Suprapubic skin (tissue), 4 donors: ENCODE data around the gene MPDZ. TPM values are rescaled to one million over a fixed set of nuclear protein-coding genes. Genes with fewer than 3 reads are reported as not detected.

ENCODE experiments used
- DNase-seq, 2 donors: peaks; one replicate each; pipeline ENCODE4 v3.0.0-alpha.2; 2019; ENCODE audit warnings: low spot score in 2 of 2
- H3K27ac ChIP-seq: fragments of 200-600 bp; sonication (generic); one replicate; pipeline ENCODE4 v1.5.1; 2019
- H3K27me3 ChIP-seq: fragments of 200-600 bp; sonication (generic); one replicate; pipeline ENCODE4 v1.5.1; 2019
- H3K36me3 ChIP-seq: fragments of 200-600 bp; sonication (generic); one replicate; pipeline ENCODE4 v1.5.1; 2019
- H3K4me1 ChIP-seq: fragments of 200-600 bp; sonication (generic); one replicate; pipeline ENCODE4 v1.5.1; 2019
- H3K4me3 ChIP-seq: fragments of 200-600 bp; sonication (generic); one replicate; pipeline ENCODE4 v1.5.1; 2019; ENCODE audit warnings: mild to moderate bottlenecking
- H3K9me3 ChIP-seq: fragments of 200-600 bp; sonication (generic); one replicate; pipeline ENCODE4 v1.5.1; 2019
- CTCF ChIP-seq, 2 donors: fragments of 200-600 bp in 1 of 2; fragments of 450-650 bp in 1 of 2; sonication (generic) in 1 of 2; IDR thresholded peaks; one replicate each; pipeline ENCODE4 v1.5.1; 2016 to 2019; ENCODE audit warnings: antibody characterized with exemption in 2 of 2, mild to moderate bottlenecking in 1 of 2, moderate library complexity in 1 of 2
- EP300 ChIP-seq: sonication (generic); formaldehyde crosslinking; IDR thresholded peaks from one replicate; pipeline ENCODE4 v1.6.1; 2017; ENCODE audit warnings: antibody characterized with exemption
- POLR2A ChIP-seq, 2 donors: fragments of 450-650 bp; IDR thresholded peaks; one replicate each; pipeline ENCODE4 v1.6.1; 2017; ENCODE audit warnings: antibody characterized with exemption in 2 of 2, mild to moderate bottlenecking in 2 of 2, moderate library complexity in 2 of 2
- POLR2AphosphoS5 ChIP-seq, 3 donors: sonication (generic); formaldehyde crosslinking; IDR thresholded peaks; one replicate each; pipeline ENCODE4 v1.6.1; 2017; ENCODE audit warnings: antibody characterized with exemption in 3 of 3
- whole genome bisulfite sequencing: methylation state at CpG from one replicate; pipeline ENCODE4 v1.1.5; 2018; 5-methylcytosine and 5-hydroxymethylcytosine counted together
- total RNA-seq, 4 donors: library from RNA; depleted of rRNA; stranded (reverse); fragments of >200 nt; gene quantifications; one replicate each; pipeline ENCODE4 v1.1.0, GENCODE V29; 2016

MPDZ gene
- total RNA-seq, 4 donors from 2014 or later, result 4.7 to 13.4 (median 9.2) TPM

GRCh38 chr9:13140843-13141592 lies 138.5 kb downstream of the MPDZ start:
- 69% methylated on average over 5 of the region's 5 CpGs for WGBS
- Histone ChIP-seq H3K4me3 (no peak overlapping the region), H3K27ac (no peak overlapping the region), H3K4me1 (peaks cover 9% of the 10 kb centered on the region), H3K9me3 (no peaks in the 10 kb centered on the region), H3K27me3 (no peaks in the 10 kb centered on the region), H3K36me3 (no peaks in the 10 kb centered on the region)
- no peak for DNase-seq
- no peak for TF ChIP-seq EP300
- no peak for TF ChIP-seq CTCF (IDR thresholded peaks at IDR 0.05)
- TF ChIP-seq POLR2AphosphoS5 (IDR thresholded peaks at IDR 0.05), result no peak
- no peak for TF ChIP-seq POLR2A (IDR thresholded peaks at IDR 0.05)

GRCh38 chr9:13139641-13140171 lies 139.8 kb downstream of the MPDZ start:
- whole genome bisulfite sequencing, result 51% methylated on average over 2 of the region's 2 CpGs
- peaks cover 6% of the 10 kb centered on the region for H3K4me1 ChIP-seq
- no peak for DNase-seq
- no peaks in the 10 kb centered on the region for H3K9me3 ChIP-seq
- H3K4me3 ChIP-seq, result no peak overlapping the region
- no peak overlapping the region for H3K27ac ChIP-seq
- peaks cover 8% of the 10 kb centered on the region for H3K36me3 ChIP-seq
- no peaks in the 10 kb centered on the region for H3K27me3 ChIP-seq
- TF ChIP-seq POLR2A (IDR thresholded peaks at IDR 0.05) (no peak), EP300 (no peak), CTCF (IDR thresholded peaks at IDR 0.05) (no peak), POLR2AphosphoS5 (IDR thresholded peaks at IDR 0.05) (no peak)

GRCh38 chr9:13137426-13137825 lies 142.1 kb downstream of the MPDZ start:
- WGBS, result 68% methylated on average over 1 of the region's 1 CpG
- Histone ChIP-seq H3K4me3 (no peak overlapping the region), H3K27ac (no peak overlapping the region), H3K36me3 (peaks cover 10% of the 10 kb centered on the region), H3K27me3 (no peaks in the 10 kb centered on the region), H3K4me1 (peaks cover 6% of the 10 kb centered on the region), H3K9me3 (no peaks in the 10 kb centered on the region)
- no peak for TF ChIP-seq POLR2AphosphoS5 (IDR thresholded peaks at IDR 0.05)
- no peak for TF ChIP-seq POLR2A (IDR thresholded peaks at IDR 0.05)
- no peak for TF ChIP-seq CTCF (IDR thresholded peaks at IDR 0.05)
- TF ChIP-seq EP300, result no peak
- DNase-seq, result no peak

GRCh38 chr9:13131991-13132390 lies 147.5 kb downstream of the MPDZ start:
- Histone ChIP-seq H3K4me1 (no peaks in the 10 kb centered on the region), H3K4me3 (no peak overlapping the region), H3K36me3 (peaks cover 17% of the 10 kb centered on the region), H3K9me3 (no peaks in the 10 kb centered on the region), H3K27me3 (no peaks in the 10 kb centered on the region), H3K27ac (no peak overlapping the region)
- WGBS, result 98% methylated on average over 3 of the region's 3 CpGs
- no peak for TF ChIP-seq POLR2AphosphoS5 (IDR thresholded peaks at IDR 0.05)
- no peak for TF ChIP-seq EP300
- no peak for TF ChIP-seq POLR2A (IDR thresholded peaks at IDR 0.05)
- TF ChIP-seq CTCF (IDR thresholded peaks at IDR 0.05), result no peak
- no peak for DNase-seq

GRCh38 chr9:13131416-13131815 lies 148.1 kb downstream of the MPDZ start:
- H3K27ac ChIP-seq, result no peak overlapping the region
- H3K4me3 ChIP-seq, result no peak overlapping the region
- DNase-seq, result no peak
- H3K9me3 ChIP-seq, result no peaks in the 10 kb centered on the region
- 94% methylated on average over 6 of the region's 6 CpGs for WGBS
- TF ChIP-seq POLR2AphosphoS5 (IDR thresholded peaks at IDR 0.05) (no peak), CTCF (IDR thresholded peaks at IDR 0.05) (no peak), EP300 (no peak), POLR2A (IDR thresholded peaks at IDR 0.05) (no peak)
- no peaks in the 10 kb centered on the region for H3K4me1 ChIP-seq
- peaks cover 17% of the 10 kb centered on the region for H3K36me3 ChIP-seq
- H3K27me3 ChIP-seq, result no peaks in the 10 kb centered on the region
